GDM1 (cell line): ENCODE measurements around the gene PIK3IP1.
"Not testable (repeated sequence)": the region's sequence is repeated elsewhere in the genome, so short reads cannot be mapped to it uniquely, and the experiment has no call there.

Experiments used
- DNase-seq: peaks from one replicate; lab custom pipeline; 2025; lab: John Stamatoyannopoulos, UW

The PIK3IP1 gene

GRCh38 chr22:31292236-31292989 lies at the start of gene PIK3IP1:
Gene PIK3IP1, minus strand, starts transcription at chr22:31292488. Its CDS starts 144 bp downstream, at chr22:31292344.
- DNase-seq: peak; percentile 66

- no peak for DNase-seq
Measured at GRCh38 chr22:31341386-31342088, 49.2 kb upstream of the PIK3IP1 start.

GRCh38 chr22:31340765-31341247 lies 48.5 kb upstream of the PIK3IP1 start:
- no peak for DNase-seq

GRCh38 chr22:31340360-31340759 lies 48.1 kb upstream of the PIK3IP1 start:
- DNase-seq: no peak

- no peak for DNase-seq
Measured at GRCh38 chr22:31339148-31339832, 47.0 kb upstream of the PIK3IP1 start.

GRCh38 chr22:31337178-31337577 lies 44.9 kb upstream of the PIK3IP1 start:
- DNase-seq: no peak

- no peak for DNase-seq
Measured at GRCh38 chr22:31334329-31334728, 42.0 kb upstream of the PIK3IP1 start.

GRCh38 chr22:31333641-31334040 lies 41.4 kb upstream of the PIK3IP1 start:
- DNase-seq: no peak

- DNase-seq: no peak
Measured at GRCh38 chr22:31332886-31333285, 40.6 kb upstream of the PIK3IP1 start.

- no peak for DNase-seq
Measured at GRCh38 chr22:31332010-31332409, 39.7 kb upstream of the PIK3IP1 start.

GRCh38 chr22:31329453-31330215 lies 37.3 kb upstream of the PIK3IP1 start:
- no peak for DNase-seq

GRCh38 chr22:31329029-31329428 lies 36.7 kb upstream of the PIK3IP1 start:
- no peak for DNase-seq

GRCh38 chr22:31328544-31328960 lies 36.3 kb upstream of the PIK3IP1 start:
- no peak for DNase-seq

- no peak for DNase-seq
Measured at GRCh38 chr22:31327806-31328543, 35.7 kb upstream of the PIK3IP1 start.

GRCh38 chr22:31326877-31327276 lies 34.6 kb upstream of the PIK3IP1 start:
- no peak for DNase-seq

- no peak for DNase-seq
Measured at GRCh38 chr22:31323578-31324550, 31.6 kb upstream of the PIK3IP1 start.

- DNase-seq: no peak
Measured at GRCh38 chr22:31321421-31321820, 29.1 kb upstream of the PIK3IP1 start.

- not testable (repeated sequence) for DNase-seq
Measured at GRCh38 chr22:31314220-31314619, 21.9 kb upstream of the PIK3IP1 start.

- DNase-seq: no peak
Measured at GRCh38 chr22:31313366-31314147, 21.3 kb upstream of the PIK3IP1 start.
